ENCODE measurements around the gene SYT1.
"Not testable (repeated sequence)": the region's sequence is repeated elsewhere in the genome, so short reads cannot be mapped to it uniquely, and the experiment has no call there.

Gene SYT1

GRCh38 chr12:78963439-78964227 lies 99.1 kb downstream of the SYT1 start:
- peak; percentile 25 for DNase-seq (ENCODE audit: low read depth)
- H3K4me3 ChIP-seq (ENCODE audit: low read depth, low read length), result no peak overlapping the region

DNA sequence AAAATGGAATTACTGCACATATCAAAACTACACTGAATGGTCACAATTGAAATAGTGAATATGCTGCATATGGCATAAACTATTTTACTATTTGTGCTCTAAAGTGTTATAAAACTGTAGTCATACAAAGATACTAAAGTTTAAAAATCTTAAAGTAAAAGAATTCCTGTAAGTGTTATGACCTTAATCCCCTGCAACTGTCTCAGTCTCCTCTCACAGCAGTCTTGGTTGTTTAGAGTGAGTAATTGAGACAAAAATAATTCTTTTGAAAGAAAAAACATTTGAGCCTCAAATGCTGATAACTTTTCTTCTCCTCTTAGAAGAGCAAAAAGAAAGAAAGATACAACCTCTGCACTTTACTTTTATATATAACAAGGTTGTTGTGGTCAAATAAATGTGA lies 99.9 kb downstream of the SYT1 start:
- no peak overlapping the region for H3K4me3 ChIP-seq (ENCODE audit: low read depth, low read length)
- no peak for DNase-seq (ENCODE audit: low read depth)

GRCh38 chr12:78966062-78966461 lies 101.5 kb downstream of the SYT1 start:
- DNase-seq (ENCODE audit: low read depth), result no peak
- no peak overlapping the region for H3K4me3 ChIP-seq (ENCODE audit: low read depth, low read length)

GRCh38 chr12:78966926-78967325 lies 102.4 kb downstream of the SYT1 start:
- no peak overlapping the region for H3K4me3 ChIP-seq (ENCODE audit: low read depth, low read length)
- no peak for DNase-seq (ENCODE audit: low read depth)

GRCh38 chr12:78968226-78968625 lies 103.7 kb downstream of the SYT1 start:
- no peak overlapping the region for H3K4me3 ChIP-seq (ENCODE audit: low read depth, low read length)
- DNase-seq (ENCODE audit: low read depth), result no peak

DNA sequence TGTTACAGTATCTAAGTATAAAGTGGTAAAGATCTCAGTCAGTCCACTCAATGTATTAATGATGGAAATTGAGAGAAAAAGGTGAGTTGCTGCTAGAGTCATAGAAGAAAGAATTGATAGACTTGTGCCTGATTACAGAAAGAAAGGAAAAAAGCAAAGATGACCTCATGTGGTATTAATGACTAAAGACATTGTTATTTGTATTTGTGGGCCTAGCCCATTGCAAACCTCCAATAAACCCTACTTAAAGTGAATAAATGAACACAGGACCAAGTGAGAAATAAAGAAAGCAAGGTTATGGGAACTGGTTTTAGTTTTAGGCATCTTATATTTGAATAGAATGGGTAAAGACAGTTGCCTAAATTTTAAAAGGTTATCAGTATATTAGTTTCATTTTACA lies 105.5 kb downstream of the SYT1 start:
- no peak for DNase-seq (ENCODE audit: low read depth)
- no peak overlapping the region for H3K4me3 ChIP-seq (ENCODE audit: low read depth, low read length)

- H3K4me3 ChIP-seq (ENCODE audit: low read depth, low read length), result no peak overlapping the region
These were observed 112.8 kb downstream of the SYT1 start for GRCh38 chr12:78977304-78977867.

GRCh38 chr12:78994168-78994791 lies 129.7 kb downstream of the SYT1 start:
- DNase-seq (ENCODE audit: low read depth), result no peak
- no peak overlapping the region for H3K4me3 ChIP-seq (ENCODE audit: low read depth, low read length)

More at GRCh38 chr12:78977304-78977867, 112.8 kb downstream of the SYT1 start:
- DNase-seq (ENCODE audit: low read depth), result no peak

DNA sequence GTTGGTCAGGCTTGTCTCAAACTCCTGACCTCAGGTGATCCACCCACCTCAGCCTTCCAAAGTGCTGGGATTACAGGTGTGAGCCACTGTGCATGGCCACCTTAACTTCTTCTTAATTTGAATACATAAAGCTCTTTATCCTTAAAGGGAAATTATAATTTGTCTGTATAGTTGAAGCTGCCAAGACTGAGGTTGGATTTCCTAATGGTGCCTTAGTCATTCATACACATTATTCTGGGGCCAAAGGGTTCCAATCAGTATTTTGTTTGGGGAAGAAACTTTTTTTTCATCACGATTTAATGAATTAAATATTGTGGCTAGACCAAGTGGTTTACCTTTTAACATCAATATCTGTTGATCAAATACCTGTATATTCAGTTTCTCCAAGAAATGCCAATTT lies 135.9 kb downstream of the SYT1 start:
- no peak for DNase-seq (ENCODE audit: low read depth)
- H3K4me3 ChIP-seq (ENCODE audit: low read depth, low read length), result no peak overlapping the region

- H3K4me3 ChIP-seq (ENCODE audit: low read depth, low read length), result no peak overlapping the region
- DNase-seq (ENCODE audit: low read depth), result no peak
These were observed 136.8 kb downstream of the SYT1 start for GRCh38 chr12:79001404-79001803.

- DNase-seq (ENCODE audit: low read depth), result peak; percentile 45
These were observed 141.7 kb downstream of the SYT1 start for GRCh38 chr12:79006306-79006705.

DNA sequence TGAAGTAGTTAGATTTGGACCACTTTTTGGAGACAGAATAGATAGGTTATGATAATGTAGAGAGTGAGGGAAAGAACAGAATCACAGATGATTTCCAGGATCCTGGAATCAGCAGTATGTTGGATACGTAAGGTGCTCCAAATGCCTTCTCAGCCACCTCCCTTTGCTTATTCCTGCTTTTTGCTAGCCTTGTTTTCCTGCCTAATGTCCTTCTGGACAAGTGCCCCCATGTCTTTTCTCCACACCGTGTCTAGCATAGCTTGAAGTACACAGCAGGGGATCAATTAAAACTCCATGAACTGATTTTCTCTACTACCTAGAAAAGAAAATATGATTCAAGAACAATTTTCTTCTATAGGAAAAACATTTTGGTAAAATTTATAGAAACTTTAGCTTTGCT lies 144.0 kb downstream of the SYT1 start:
- no peak overlapping the region for H3K4me3 ChIP-seq (ENCODE audit: low read depth, low read length)
- DNase-seq (ENCODE audit: low read depth), result no peak

More at GRCh38 chr12:79006306-79006705, 141.7 kb downstream of the SYT1 start:
- H3K4me3 ChIP-seq (ENCODE audit: low read depth, low read length), result no peak overlapping the region

GRCh38 chr12:79012636-79013035 lies 148.1 kb downstream of the SYT1 start:
- DNase-seq (ENCODE audit: low read depth), result no peak

DNA sequence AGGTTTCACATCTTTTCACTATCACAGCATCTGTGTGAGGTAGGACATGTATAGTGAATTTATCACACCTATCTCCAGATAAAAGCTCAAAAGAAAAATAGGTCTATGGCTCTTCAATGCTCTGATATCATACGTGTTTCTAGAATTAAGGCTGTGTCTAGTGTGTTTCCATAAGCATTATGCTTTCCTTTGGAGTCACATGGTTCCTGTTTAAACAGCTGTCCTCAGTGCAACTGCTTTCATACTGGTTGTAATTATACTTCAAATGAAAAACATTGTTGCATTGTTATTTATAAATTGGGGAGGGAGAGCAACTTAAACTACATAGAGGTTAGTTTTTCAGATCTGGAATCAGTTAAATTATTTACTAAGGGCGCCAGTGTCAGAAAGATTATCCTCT lies 151.6 kb downstream of the SYT1 start:
- DNase-seq (ENCODE audit: low read depth), result no peak
- no peak overlapping the region for H3K4me3 ChIP-seq (ENCODE audit: low read depth, low read length)

More at GRCh38 chr12:79012636-79013035, 148.1 kb downstream of the SYT1 start:
- H3K4me3 ChIP-seq (ENCODE audit: low read depth, low read length), result no peak overlapping the region

- DNase-seq (ENCODE audit: low read depth), result no peak
- H3K4me3 ChIP-seq (ENCODE audit: low read depth, low read length), result no peak overlapping the region
These were observed 155.1 kb downstream of the SYT1 start for GRCh38 chr12:79019672-79020071.

- H3K4me3 ChIP-seq (ENCODE audit: low read depth, low read length), result no peak overlapping the region
- no peak for DNase-seq (ENCODE audit: low read depth)
These were observed 155.5 kb downstream of the SYT1 start for GRCh38 chr12:79020106-79020505.

DNA sequence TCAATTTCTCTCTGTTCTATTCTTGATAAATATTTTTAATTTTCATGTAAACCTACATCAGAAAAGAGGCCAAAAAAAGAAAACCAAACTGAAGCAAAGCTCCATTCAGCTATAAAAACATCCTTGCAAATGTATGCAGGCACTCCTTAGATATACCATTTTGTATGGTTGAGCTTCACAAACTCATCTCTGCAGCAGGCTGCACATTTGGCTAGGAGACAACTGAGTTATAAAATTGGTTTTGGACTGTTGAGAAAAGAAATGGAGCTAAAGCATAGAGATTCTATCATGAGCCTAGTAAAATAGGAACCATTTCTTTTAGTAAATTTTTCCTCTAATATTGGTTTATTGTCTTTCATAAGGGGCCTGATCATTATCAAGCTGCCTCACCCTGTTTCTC lies 156.4 kb downstream of the SYT1 start:
- no peak for DNase-seq (ENCODE audit: low read depth)
- no peak overlapping the region for H3K4me3 ChIP-seq (ENCODE audit: low read depth, low read length)

- DNase-seq (ENCODE audit: low read depth), result peak; percentile 43
- no peak overlapping the region for H3K4me3 ChIP-seq (ENCODE audit: low read depth, low read length)
These were observed 158.7 kb downstream of the SYT1 start for GRCh38 chr12:79023261-79023660.

DNA sequence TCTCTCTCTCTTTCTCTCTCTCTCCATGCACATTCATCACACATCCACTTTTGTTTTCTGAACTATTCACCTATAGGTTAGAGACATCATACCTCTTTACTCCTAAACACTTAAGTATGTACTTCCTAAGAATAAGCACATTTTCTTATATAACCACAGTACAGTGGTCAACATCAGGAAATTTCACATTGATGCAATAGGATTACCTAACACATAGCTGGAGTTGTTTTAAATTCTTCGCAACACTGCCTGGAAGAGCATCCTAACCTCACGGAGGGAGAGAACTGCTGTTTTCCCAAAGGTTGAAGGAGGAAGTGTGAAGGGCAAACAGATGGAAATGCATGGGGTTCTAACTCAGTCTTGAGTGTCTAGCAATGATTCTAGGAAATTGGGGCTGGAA lies 159.2 kb downstream of the SYT1 start:
- H3K4me3 ChIP-seq (ENCODE audit: low read depth, low read length), result no peak overlapping the region
- peak; percentile 41 for DNase-seq (ENCODE audit: low read depth)

- DNase-seq (ENCODE audit: low read depth), result no peak
- H3K4me3 ChIP-seq (ENCODE audit: low read depth, low read length), result no peak overlapping the region
These were observed 169.2 kb downstream of the SYT1 start for GRCh38 chr12:79033788-79034187.

- DNase-seq (ENCODE audit: low read depth); H3K4me3 ChIP-seq (ENCODE audit: low read depth, low read length): not testable (repeated sequence)
These were observed 180.2 kb downstream of the SYT1 start for GRCh38 chr12:79044748-79045147.

All from skeletal muscle cell (primary cell).